Measurements from ENCODE around the gene HNRNPF. TPM values are rescaled to one million over a fixed set of nuclear protein-coding genes. Genes with fewer than 3 reads are reported as not detected.
A peak's percentile ranks its signal among the peaks of the same experiment; 100 is the strongest.

HNRNPF gene
- total and polyA plus RNA-seq, 2 donors = 136 to 235 TPM

DNA sequence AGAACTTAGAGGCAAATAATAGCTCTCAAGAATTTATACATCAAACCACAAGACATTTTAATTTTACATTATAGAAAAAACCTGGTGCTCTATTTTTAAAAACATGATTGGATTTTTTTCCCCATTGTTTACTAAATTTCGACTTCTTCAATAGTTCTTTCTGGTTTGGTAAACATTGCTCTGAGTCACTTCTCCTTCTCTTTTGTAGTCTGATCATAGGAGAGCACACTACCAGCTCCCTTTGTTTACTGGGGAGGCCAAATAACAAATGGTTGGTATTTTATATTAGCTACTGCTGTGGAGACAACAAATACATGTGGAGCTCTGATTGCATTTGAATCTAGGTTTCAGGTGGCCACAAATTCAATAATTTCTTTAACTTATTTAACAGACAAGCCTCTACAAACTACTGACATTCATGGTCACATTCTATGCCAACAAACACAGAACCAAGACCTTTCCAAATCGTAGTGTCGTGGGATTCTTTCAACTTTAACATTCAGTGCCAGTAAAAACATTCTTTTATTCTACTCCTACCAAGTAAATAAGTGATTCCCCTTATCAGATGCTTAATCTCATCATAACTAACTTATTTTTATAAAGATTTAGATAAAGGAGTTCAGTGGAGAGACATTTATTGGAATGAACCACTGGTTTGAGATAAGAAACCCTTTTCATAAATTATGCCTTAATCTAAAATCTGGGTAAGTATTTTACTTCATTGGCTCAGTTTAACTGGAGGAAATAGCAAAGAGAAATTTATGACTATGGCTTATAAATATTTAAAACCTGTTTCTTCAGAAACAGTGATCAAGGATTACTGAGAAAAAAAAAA, 55.3 kb downstream of the HNRNPF start:
- peaks cover 0 to 1% of the 10 kb centered on the region in 2 donors for H3K9me3 ChIP-seq (ENCODE audit: control insufficient read depth in 2 of 2, insufficient read depth in 1 of 2, low read length in 1 of 2)
- H3K27me3 ChIP-seq (ENCODE audit: control insufficient read depth in 2 of 2, insufficient read depth in 1 of 2, low read length in 1 of 2) = peaks cover 7 to 40% of the 10 kb centered on the region in 2 donors
- no peak for DNase-seq (ENCODE audit: low read depth in 6 of 9, low spot score in 9 of 9)
- 90% methylated on average over 3 of the region's 3 CpGs for WGBS
- no peaks in the 10 kb centered on the region for H3K36me3 ChIP-seq (ENCODE audit: control insufficient read depth in 2 of 2, insufficient read depth in 2 of 2, low read length in 1 of 2)
- no peak overlapping the region for H3K4me3 ChIP-seq (ENCODE audit: low read length in 2 of 2)
- H3K27ac ChIP-seq (ENCODE audit: low read depth in 1 of 2, low read length in 1 of 2) = no peak overlapping the region
- H3K4me1 ChIP-seq (ENCODE audit: control insufficient read depth in 2 of 2, insufficient read depth in 2 of 2, low read length in 2 of 2) = peaks cover 0 to 3% of the 10 kb centered on the region in 2 donors

DNA sequence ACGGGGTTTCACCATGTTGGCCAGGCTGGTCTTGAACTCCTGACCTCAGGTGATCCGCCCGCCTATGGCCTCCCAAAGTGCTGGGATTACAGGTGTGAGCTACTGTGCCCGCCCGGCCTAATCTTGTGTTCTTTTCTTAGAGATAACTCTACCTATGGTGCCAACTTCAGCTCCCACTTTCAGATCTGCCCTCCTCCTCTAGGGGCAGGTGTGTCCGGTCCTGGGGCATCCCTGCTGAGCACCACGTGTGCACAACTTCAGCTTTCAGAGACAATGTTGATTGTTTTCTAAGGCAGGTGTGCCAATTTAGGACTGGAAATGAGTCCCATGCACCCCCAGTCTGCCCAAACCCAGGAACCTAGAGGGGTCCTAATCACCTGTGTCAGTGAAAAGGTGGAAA, 56.0 kb downstream of the HNRNPF start:
- Histone ChIP-seq H3K27ac (ENCODE audit: low read depth in 1 of 2, low read length in 1 of 2) (no peak overlapping the region), H3K9me3 (ENCODE audit: control insufficient read depth in 2 of 2, insufficient read depth in 1 of 2, low read length in 1 of 2) (peaks cover 0 to 1% of the 10 kb centered on the region in 2 donors), H3K4me3 (ENCODE audit: low read length in 2 of 2) (no peak overlapping the region), H3K36me3 (ENCODE audit: control insufficient read depth in 2 of 2, insufficient read depth in 2 of 2, low read length in 1 of 2) (no peaks in the 10 kb centered on the region), H3K27me3 (ENCODE audit: control insufficient read depth in 2 of 2, insufficient read depth in 1 of 2, low read length in 1 of 2) (peaks cover 7 to 42% of the 10 kb centered on the region in 2 donors), H3K4me1 (ENCODE audit: control insufficient read depth in 2 of 2, insufficient read depth in 2 of 2, low read length in 2 of 2) (peaks cover 0 to 6% of the 10 kb centered on the region in 2 donors)
- 81% methylated on average over 7 of the region's 7 CpGs for WGBS
- no peak for DNase-seq (ENCODE audit: low read depth in 6 of 9, low spot score in 9 of 9)

DNA sequence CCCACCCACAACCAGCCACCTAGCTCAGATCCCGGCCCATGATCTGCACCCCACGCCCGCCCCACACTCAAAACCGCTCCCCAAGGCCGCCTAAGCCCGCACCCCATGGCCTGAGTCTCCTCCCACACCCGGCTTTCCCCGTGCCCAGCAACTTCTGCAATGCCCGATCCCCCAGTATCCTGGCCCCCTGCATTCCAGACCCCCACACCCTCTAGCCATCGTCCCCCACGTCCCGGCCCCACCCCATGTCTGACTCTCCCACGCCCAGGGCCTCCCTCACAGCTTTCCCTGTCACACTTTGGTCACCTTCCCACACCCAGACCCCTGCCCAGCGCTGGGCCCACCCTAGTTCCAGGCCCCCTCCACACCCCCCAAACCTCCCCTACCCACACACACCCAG, 57.7 kb downstream of the HNRNPF start:
- Histone ChIP-seq H3K9me3 (ENCODE audit: control insufficient read depth in 2 of 2, insufficient read depth in 1 of 2, low read length in 1 of 2) (peaks cover 0 to 1% of the 10 kb centered on the region in 2 donors), H3K4me1 (ENCODE audit: control insufficient read depth in 2 of 2, insufficient read depth in 2 of 2, low read length in 2 of 2) (peaks cover 0 to 6% of the 10 kb centered on the region in 2 donors), H3K27ac (ENCODE audit: low read depth in 1 of 2, low read length in 1 of 2) (no peak overlapping the region), H3K4me3 (ENCODE audit: low read length in 2 of 2) (no peak overlapping the region), H3K27me3 (ENCODE audit: control insufficient read depth in 2 of 2, insufficient read depth in 1 of 2, low read length in 1 of 2) (peaks cover 7 to 42% of the 10 kb centered on the region in 2 donors), H3K36me3 (ENCODE audit: control insufficient read depth in 2 of 2, insufficient read depth in 2 of 2, low read length in 1 of 2) (no peaks in the 10 kb centered on the region)
- WGBS = 87% methylated on average over 14 of the region's 14 CpGs
- no peak for DNase-seq (ENCODE audit: low read depth in 6 of 9, low spot score in 9 of 9)

DNA sequence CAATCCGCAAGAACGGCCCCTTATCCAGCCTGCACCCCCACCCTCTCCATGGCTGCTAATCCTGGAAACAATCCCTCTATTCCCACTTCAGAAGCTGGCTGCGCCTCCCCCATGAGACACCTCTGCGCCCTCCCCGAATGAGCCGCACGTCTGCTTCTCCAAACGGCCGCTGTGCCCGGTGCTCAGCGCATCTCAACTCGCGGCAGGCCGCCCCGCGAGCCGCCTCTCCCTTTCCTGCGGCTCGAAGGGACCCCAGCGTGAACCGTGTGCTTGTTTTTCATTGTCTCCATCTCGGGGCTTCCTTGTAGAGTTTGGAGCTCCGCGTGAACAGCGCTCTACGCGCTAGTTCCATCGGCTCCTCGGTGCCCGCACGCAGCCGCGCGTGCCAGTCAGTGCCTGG, 58.3 kb downstream of the HNRNPF start:
- peaks cover 0 to 6% of the 10 kb centered on the region in 2 donors for H3K4me1 ChIP-seq (ENCODE audit: control insufficient read depth in 2 of 2, insufficient read depth in 2 of 2, low read length in 2 of 2)
- no peak overlapping the region for H3K4me3 ChIP-seq (ENCODE audit: low read length in 2 of 2)
- DNase-seq (ENCODE audit: low read depth in 6 of 9, low spot score in 9 of 9) = no peak
- 53% methylated on average over 34 of the region's 34 CpGs for WGBS
- H3K27ac ChIP-seq (ENCODE audit: low read depth in 1 of 2, low read length in 1 of 2) = no peak overlapping the region
- no peaks in the 10 kb centered on the region for H3K36me3 ChIP-seq (ENCODE audit: control insufficient read depth in 2 of 2, insufficient read depth in 2 of 2, low read length in 1 of 2)
- H3K9me3 ChIP-seq (ENCODE audit: control insufficient read depth in 2 of 2, insufficient read depth in 1 of 2, low read length in 1 of 2) = peaks cover 0 to 1% of the 10 kb centered on the region in 2 donors
- H3K27me3 ChIP-seq (ENCODE audit: control insufficient read depth in 2 of 2, insufficient read depth in 1 of 2, low read length in 1 of 2) = peaks cover 7 to 42% of the 10 kb centered on the region in 2 donors

GRCh38 chr10:43350156-43350555, 58.8 kb downstream of the HNRNPF start:
- H3K27ac ChIP-seq (ENCODE audit: low read depth in 1 of 2, low read length in 1 of 2) = no peak overlapping the region
- H3K4me1 ChIP-seq (ENCODE audit: control insufficient read depth in 2 of 2, insufficient read depth in 2 of 2, low read length in 2 of 2) = peaks cover 0 to 6% of the 10 kb centered on the region in 2 donors
- H3K9me3 ChIP-seq (ENCODE audit: control insufficient read depth in 2 of 2, insufficient read depth in 1 of 2, low read length in 1 of 2) = peaks cover 0 to 1% of the 10 kb centered on the region in 2 donors
- 91% methylated on average over 7 of the region's 7 CpGs for WGBS
- H3K27me3 ChIP-seq (ENCODE audit: control insufficient read depth in 2 of 2, insufficient read depth in 1 of 2, low read length in 1 of 2) = peaks cover 7 to 42% of the 10 kb centered on the region in 2 donors
- no peak for DNase-seq (ENCODE audit: low read depth in 6 of 9, low spot score in 9 of 9)
- no peak overlapping the region for H3K4me3 ChIP-seq (ENCODE audit: low read length in 2 of 2)
- no peaks in the 10 kb centered on the region for H3K36me3 ChIP-seq (ENCODE audit: control insufficient read depth in 2 of 2, insufficient read depth in 2 of 2, low read length in 1 of 2)

- DNase-seq (ENCODE audit: low read depth in 6 of 9, low spot score in 9 of 9) = peak; percentile 65 to 90 (median 75)
- Histone ChIP-seq H3K4me3 (ENCODE audit: low read length in 2 of 2) (no peak overlapping the region), H3K27ac (ENCODE audit: low read depth in 1 of 2, low read length in 1 of 2) (no peak overlapping the region), H3K9me3 (ENCODE audit: control insufficient read depth in 2 of 2, insufficient read depth in 1 of 2, low read length in 1 of 2) (peaks cover 0 to 1% of the 10 kb centered on the region in 2 donors), H3K27me3 (ENCODE audit: control insufficient read depth in 2 of 2, insufficient read depth in 1 of 2, low read length in 1 of 2) (peaks cover 7 to 39% of the 10 kb centered on the region in 2 donors), H3K4me1 (ENCODE audit: control insufficient read depth in 2 of 2, insufficient read depth in 2 of 2, low read length in 2 of 2) (peaks cover 0 to 6% of the 10 kb centered on the region in 2 donors), H3K36me3 (ENCODE audit: control insufficient read depth in 2 of 2, insufficient read depth in 2 of 2, low read length in 1 of 2) (no peaks in the 10 kb centered on the region)
- WGBS = 55% methylated on average over 13 of the region's 13 CpGs
Observed at GRCh38 chr10:43348511-43349312, 60.3 kb downstream of the HNRNPF start.

- no peak overlapping the region for H3K27ac ChIP-seq (ENCODE audit: low read depth in 1 of 2, low read length in 1 of 2)
- H3K9me3 ChIP-seq (ENCODE audit: control insufficient read depth in 2 of 2, insufficient read depth in 1 of 2, low read length in 1 of 2) = peaks cover 0 to 1% of the 10 kb centered on the region in 2 donors
- H3K4me1 ChIP-seq (ENCODE audit: control insufficient read depth in 2 of 2, insufficient read depth in 2 of 2, low read length in 2 of 2) = peaks cover 0 to 6% of the 10 kb centered on the region in 2 donors
- H3K27me3 ChIP-seq (ENCODE audit: control insufficient read depth in 2 of 2, insufficient read depth in 1 of 2, low read length in 1 of 2) = peaks cover 7 to 38% of the 10 kb centered on the region in 2 donors
- DNase-seq (ENCODE audit: low read depth in 6 of 9, low spot score in 9 of 9) = no peak
- 97% methylated on average over 4 of the region's 4 CpGs for WGBS
- no peak overlapping the region for H3K4me3 ChIP-seq (ENCODE audit: low read length in 2 of 2)
- no peaks in the 10 kb centered on the region for H3K36me3 ChIP-seq (ENCODE audit: control insufficient read depth in 2 of 2, insufficient read depth in 2 of 2, low read length in 1 of 2)
Observed at GRCh38 chr10:43347997-43348396, 61.0 kb downstream of the HNRNPF start.

GRCh38 chr10:43344051-43344450, 64.9 kb downstream of the HNRNPF start:
- 97% methylated on average over 8 of the region's 8 CpGs for WGBS
- Histone ChIP-seq H3K9me3 (ENCODE audit: control insufficient read depth in 2 of 2, insufficient read depth in 1 of 2, low read length in 1 of 2) (no peaks in the 10 kb centered on the region), H3K4me1 (ENCODE audit: control insufficient read depth in 2 of 2, insufficient read depth in 2 of 2, low read length in 2 of 2) (peaks cover 0 to 3% of the 10 kb centered on the region in 2 donors), H3K4me3 (ENCODE audit: low read length in 2 of 2) (no peak overlapping the region), H3K27ac (ENCODE audit: low read depth in 1 of 2, low read length in 1 of 2) (no peak overlapping the region), H3K27me3 (ENCODE audit: control insufficient read depth in 2 of 2, insufficient read depth in 1 of 2, low read length in 1 of 2) (peaks cover 0 to 18% of the 10 kb centered on the region in 2 donors), H3K36me3 (ENCODE audit: control insufficient read depth in 2 of 2, insufficient read depth in 2 of 2, low read length in 1 of 2) (no peaks in the 10 kb centered on the region)
- no peak for DNase-seq (ENCODE audit: low read depth in 6 of 9, low spot score in 9 of 9)

DNA sequence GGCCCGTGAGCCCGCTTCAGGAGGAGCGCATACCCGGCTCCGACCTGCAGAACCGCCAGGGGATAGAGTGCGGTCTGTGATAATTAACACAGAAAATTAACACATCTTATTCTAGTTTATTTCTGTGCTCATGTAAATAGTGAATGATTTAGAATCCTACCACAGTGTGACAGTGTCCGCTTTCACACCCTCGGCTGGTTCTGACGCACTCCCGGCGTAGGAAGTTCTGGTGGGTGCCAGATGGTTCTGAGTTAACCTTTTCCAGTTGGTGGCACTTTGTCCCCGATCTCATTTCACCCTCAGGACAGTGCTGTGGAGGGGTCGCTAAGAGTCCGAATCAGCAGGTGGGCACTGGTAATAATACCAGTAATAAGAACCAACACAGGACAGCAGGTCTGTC, 65.9 kb downstream of the HNRNPF start:
- Histone ChIP-seq H3K27ac (ENCODE audit: low read depth in 1 of 2, low read length in 1 of 2) (no peak overlapping the region), H3K4me1 (ENCODE audit: control insufficient read depth in 2 of 2, insufficient read depth in 2 of 2, low read length in 2 of 2) (no peaks in the 10 kb centered on the region), H3K36me3 (ENCODE audit: control insufficient read depth in 2 of 2, insufficient read depth in 2 of 2, low read length in 1 of 2) (no peaks in the 10 kb centered on the region), H3K9me3 (ENCODE audit: control insufficient read depth in 2 of 2, insufficient read depth in 1 of 2, low read length in 1 of 2) (no peaks in the 10 kb centered on the region), H3K27me3 (ENCODE audit: control insufficient read depth in 2 of 2, insufficient read depth in 1 of 2, low read length in 1 of 2) (peaks cover 0 to 21% of the 10 kb centered on the region in 2 donors), H3K4me3 (ENCODE audit: low read length in 2 of 2) (no peak overlapping the region)
- DNase-seq (ENCODE audit: low read depth in 6 of 9, low spot score in 9 of 9) = no peak
- 98% methylated on average over 15 of the region's 15 CpGs for WGBS
